Effector memory CD8-positive, alpha-beta T cell (primary cell): ENCODE results near the gene ACOX3.
A peak's percentile ranks its signal among the peaks of the same experiment; 100 is the strongest.
"Not testable (repeated sequence)": the region's sequence is repeated elsewhere in the genome, so short reads cannot be mapped to it uniquely, and the experiment has no call there.

ENCODE experiments used
- ATAC-seq: fragments of 150-1000 bp; cut with Tn5 transposase; replicated peaks from 2 replicates; pipeline ENCODE4 v1.10.0; 2021; ENCODE audit warnings: mild to moderate bottlenecking, moderate library complexity
- DNase-seq, 3 experiments: peaks; one replicate each; pipeline ENCODE4 v3.0.0; 2021
- H3K27ac Mint-ChIP-seq, 2 donors: one replicate each; pipeline ENCODE4 v1.8.0; 2022; ENCODE audit warnings: mild to moderate bottlenecking in 2 of 2, mixed read lengths in 2 of 2, moderate library complexity in 2 of 2
- H3K27me3 Mint-ChIP-seq, 2 donors: one replicate each; pipeline ENCODE4 v1.8.0; 2022; ENCODE audit warnings: mixed read lengths in 2 of 2
- H3K36me3 Mint-ChIP-seq: one replicate; pipeline ENCODE4 v1.8.0; 2022; ENCODE audit warnings: mild to moderate bottlenecking, moderate library complexity, mixed read lengths; ENCODE audit not compliant: insufficient read depth
- H3K4me1 Mint-ChIP-seq, 2 donors: one replicate each; pipeline ENCODE4 v1.8.0; 2022; ENCODE audit warnings: low read depth in 2 of 2, mixed read lengths in 2 of 2
- H3K4me3 Mint-ChIP-seq, 2 donors: one replicate each; pipeline ENCODE4 v1.8.0; 2022; ENCODE audit warnings: mild to moderate bottlenecking in 2 of 2, mixed read lengths in 2 of 2, moderate library complexity in 2 of 2
- H3K9me3 Mint-ChIP-seq, 2 donors: one replicate each; pipeline ENCODE4 v1.8.0; 2022; ENCODE audit warnings: mixed read lengths in 2 of 2

The ACOX3 gene

GRCh38 chr4:8435656-8436121, 4.8 kb downstream of the ACOX3 start:
- H3K9me3 Mint-ChIP-seq, result no peaks in the 10 kb centered on the region
- DNase-seq (peak; percentile 5 to 20 (median 12)), ATAC-seq (peak; percentile 27)
- no peaks in the 10 kb centered on the region for H3K27me3 Mint-ChIP-seq
- peak overlapping the region; percentile 95 for H3K27ac Mint-ChIP-seq
- H3K4me3 Mint-ChIP-seq, result peak overlapping the region; percentile 81 to 86
- H3K4me1 Mint-ChIP-seq, result peaks cover 42 to 44% of the 10 kb centered on the region in 2 donors
- H3K36me3 Mint-ChIP-seq, result peaks cover 13% of the 10 kb centered on the region

- DNase-seq (no peak), ATAC-seq (no peak)
- peaks cover 34 to 35% of the 10 kb centered on the region in 2 donors for H3K4me1 Mint-ChIP-seq
- H3K27me3 Mint-ChIP-seq, result no peaks in the 10 kb centered on the region
- H3K27ac Mint-ChIP-seq, result peak overlapping the region; percentile 95
- H3K36me3 Mint-ChIP-seq, result peaks cover 16% of the 10 kb centered on the region
- H3K9me3 Mint-ChIP-seq, result no peaks in the 10 kb centered on the region
- peak overlapping the region; percentile 81 to 86 for H3K4me3 Mint-ChIP-seq
Observed at GRCh38 chr4:8434251-8435073, 6.1 kb downstream of the ACOX3 start.

GRCh38 chr4:8433136-8433535, 7.4 kb downstream of the ACOX3 start:
- Mint-ChIP-seq H3K9me3 (no peaks in the 10 kb centered on the region), H3K36me3 (peaks cover 26% of the 10 kb centered on the region), H3K27me3 (no peaks in the 10 kb centered on the region), H3K4me3 (no peak overlapping the region), H3K4me1 (peaks cover 30 to 36% of the 10 kb centered on the region in 2 donors), H3K27ac (peak overlapping the region in 1 of 2 donors; percentile 13)
- ATAC-seq (no peak), DNase-seq (no peak)

- ATAC-seq, result no peak
- H3K9me3 Mint-ChIP-seq, result no peaks in the 10 kb centered on the region
- H3K27me3 Mint-ChIP-seq, result no peaks in the 10 kb centered on the region
- peaks cover 28 to 38% of the 10 kb centered on the region in 2 donors for H3K4me1 Mint-ChIP-seq
- H3K36me3 Mint-ChIP-seq, result peaks cover 33% of the 10 kb centered on the region
- no peak overlapping the region for H3K27ac Mint-ChIP-seq
- DNase-seq, result no peak
- no peak overlapping the region for H3K4me3 Mint-ChIP-seq
Observed at GRCh38 chr4:8431553-8431952, 9.0 kb downstream of the ACOX3 start.

GRCh38 chr4:8428288-8429097, 12.0 kb downstream of the ACOX3 start:
- peak; percentile 93 to 99 (median 98) for DNase-seq
- H3K36me3 Mint-ChIP-seq, result peaks cover 33% of the 10 kb centered on the region
- H3K27me3 Mint-ChIP-seq, result no peaks in the 10 kb centered on the region
- peak; percentile 95 for ATAC-seq
- peaks cover 9 to 18% of the 10 kb centered on the region in 2 donors for H3K4me1 Mint-ChIP-seq
- peak overlapping the region; percentile 96 to 98 for H3K27ac Mint-ChIP-seq
- no peaks in the 10 kb centered on the region for H3K9me3 Mint-ChIP-seq
- peak overlapping the region; percentile 88 to 93 for H3K4me3 Mint-ChIP-seq

- no peaks in the 10 kb centered on the region for H3K27me3 Mint-ChIP-seq
- ATAC-seq (peak; percentile 41), DNase-seq (no peak)
- H3K27ac Mint-ChIP-seq, result peak overlapping the region; percentile 96 to 98
- peaks cover 9 to 18% of the 10 kb centered on the region in 2 donors for H3K4me1 Mint-ChIP-seq
- H3K36me3 Mint-ChIP-seq, result peaks cover 33% of the 10 kb centered on the region
- H3K4me3 Mint-ChIP-seq, result peak overlapping the region; percentile 88 to 93
- H3K9me3 Mint-ChIP-seq, result no peaks in the 10 kb centered on the region
Observed at GRCh38 chr4:8427761-8428287, 12.7 kb downstream of the ACOX3 start.

- ATAC-seq, result no peak
- Mint-ChIP-seq H3K9me3 (no peaks in the 10 kb centered on the region), H3K27me3 (no peaks in the 10 kb centered on the region)
Observed at GRCh38 chr4:8427262-8427661, 13.3 kb downstream of the ACOX3 start.

GRCh38 chr4:8422786-8423185, 17.7 kb downstream of the ACOX3 start:
- no peak for DNase-seq
- Mint-ChIP-seq H3K4me1 (peaks cover 20 to 26% of the 10 kb centered on the region in 2 donors), H3K27ac (no peak overlapping the region), H3K36me3 (peaks cover 8% of the 10 kb centered on the region), H3K4me3 (no peak overlapping the region), H3K9me3 (no peaks in the 10 kb centered on the region), H3K27me3 (no peaks in the 10 kb centered on the region)
- ATAC-seq, result no peak

More at GRCh38 chr4:8427262-8427661, 13.3 kb downstream of the ACOX3 start:
- Mint-ChIP-seq H3K4me3 (peak overlapping the region; percentile 88 to 93), H3K36me3 (peaks cover 33% of the 10 kb centered on the region), H3K27ac (no peak overlapping the region), H3K4me1 (peaks cover 13 to 18% of the 10 kb centered on the region in 2 donors)
- DNase-seq, result no peak

GRCh38 chr4:8422327-8422726, 18.2 kb downstream of the ACOX3 start:
- H3K27ac Mint-ChIP-seq, result no peak overlapping the region
- no peak overlapping the region for H3K4me3 Mint-ChIP-seq
- no peak for ATAC-seq

GRCh38 chr4:8420151-8420550, 20.4 kb downstream of the ACOX3 start:
- Mint-ChIP-seq H3K4me1 (peaks cover 10 to 21% of the 10 kb centered on the region in 2 donors), H3K27ac (peak overlapping the region; percentile 38 to 46)
- DNase-seq, H3K27me3 Mint-ChIP-seq, ATAC-seq, H3K36me3 Mint-ChIP-seq, H3K9me3 Mint-ChIP-seq, H3K4me3 Mint-ChIP-seq: not testable (repeated sequence)

More at GRCh38 chr4:8422327-8422726, 18.2 kb downstream of the ACOX3 start:
- H3K9me3 Mint-ChIP-seq, result no peaks in the 10 kb centered on the region
- peaks cover 16 to 23% of the 10 kb centered on the region in 2 donors for H3K4me1 Mint-ChIP-seq
- no peaks in the 10 kb centered on the region for H3K27me3 Mint-ChIP-seq
- no peak for DNase-seq
- peaks cover 7% of the 10 kb centered on the region for H3K36me3 Mint-ChIP-seq

- no peak for DNase-seq
- no peaks in the 10 kb centered on the region for H3K9me3 Mint-ChIP-seq
- no peak overlapping the region for H3K4me3 Mint-ChIP-seq
- H3K36me3 Mint-ChIP-seq, result peaks cover 16% of the 10 kb centered on the region
- H3K27ac Mint-ChIP-seq, result peak overlapping the region; percentile 38 to 46
- ATAC-seq, result peak; percentile 92
- no peaks in the 10 kb centered on the region for H3K27me3 Mint-ChIP-seq
- peaks cover 16 to 22% of the 10 kb centered on the region in 2 donors for H3K4me1 Mint-ChIP-seq
Observed at GRCh38 chr4:8419222-8420041, 21.1 kb downstream of the ACOX3 start.

GRCh38 chr4:8417071-8417614, 23.4 kb downstream of the ACOX3 start:
- peaks cover 23% of the 10 kb centered on the region in 2 donors for H3K4me1 Mint-ChIP-seq
- H3K9me3 Mint-ChIP-seq, result no peaks in the 10 kb centered on the region
- H3K27me3 Mint-ChIP-seq, result no peaks in the 10 kb centered on the region
- ATAC-seq, result no peak
- no peak overlapping the region for H3K4me3 Mint-ChIP-seq
- no peak for DNase-seq
- H3K36me3 Mint-ChIP-seq, result peaks cover 22% of the 10 kb centered on the region
- H3K27ac Mint-ChIP-seq, result no peak overlapping the region
